Measurements from ENCODE around the gene FGD2.

FGD2 gene

DNA sequence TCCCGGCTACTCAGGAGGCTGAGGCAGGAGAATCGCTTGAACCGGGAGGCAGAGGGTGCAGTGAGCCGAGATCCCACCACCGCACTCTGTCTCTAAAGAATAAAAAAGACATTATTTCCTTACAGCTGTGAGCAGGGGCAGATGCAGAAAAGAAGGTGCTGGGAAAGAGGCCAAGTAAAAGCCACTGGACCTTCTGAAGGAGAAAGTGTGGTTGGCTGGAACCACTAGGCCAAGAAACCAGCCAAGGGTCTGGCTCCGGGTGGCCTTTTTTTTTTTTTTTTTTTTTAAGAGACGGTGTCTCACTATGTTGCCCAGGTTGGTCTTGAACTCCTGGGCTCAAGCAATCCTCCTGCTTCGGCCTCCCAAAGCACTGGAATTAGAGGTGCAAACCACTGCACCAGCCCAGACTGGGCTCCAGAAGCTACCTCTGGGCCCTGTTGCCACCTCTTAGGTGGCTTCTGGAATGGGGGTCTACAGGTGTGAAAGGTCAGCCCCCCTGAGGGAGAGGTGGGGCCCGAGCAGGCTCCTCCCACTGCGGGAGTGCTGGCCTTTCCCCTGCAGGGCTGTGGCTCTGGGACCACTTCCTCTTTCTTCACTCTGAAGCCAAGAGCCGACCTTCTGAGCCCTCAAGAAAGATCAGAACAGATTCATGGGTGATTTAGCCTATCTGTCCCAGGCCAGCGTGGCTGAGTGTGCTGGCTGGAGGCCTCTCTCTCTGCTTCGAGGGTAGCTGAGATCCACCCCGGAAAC is at the start of gene FGD2:
TSS of gene FGD2 (plus strand) at position 595 of the 750 bp plus-strand sequence. CDS start 163 bp downstream, outside the sequence.
- DNase-seq (ENCODE audit: low spot score) = no peak

DNA sequence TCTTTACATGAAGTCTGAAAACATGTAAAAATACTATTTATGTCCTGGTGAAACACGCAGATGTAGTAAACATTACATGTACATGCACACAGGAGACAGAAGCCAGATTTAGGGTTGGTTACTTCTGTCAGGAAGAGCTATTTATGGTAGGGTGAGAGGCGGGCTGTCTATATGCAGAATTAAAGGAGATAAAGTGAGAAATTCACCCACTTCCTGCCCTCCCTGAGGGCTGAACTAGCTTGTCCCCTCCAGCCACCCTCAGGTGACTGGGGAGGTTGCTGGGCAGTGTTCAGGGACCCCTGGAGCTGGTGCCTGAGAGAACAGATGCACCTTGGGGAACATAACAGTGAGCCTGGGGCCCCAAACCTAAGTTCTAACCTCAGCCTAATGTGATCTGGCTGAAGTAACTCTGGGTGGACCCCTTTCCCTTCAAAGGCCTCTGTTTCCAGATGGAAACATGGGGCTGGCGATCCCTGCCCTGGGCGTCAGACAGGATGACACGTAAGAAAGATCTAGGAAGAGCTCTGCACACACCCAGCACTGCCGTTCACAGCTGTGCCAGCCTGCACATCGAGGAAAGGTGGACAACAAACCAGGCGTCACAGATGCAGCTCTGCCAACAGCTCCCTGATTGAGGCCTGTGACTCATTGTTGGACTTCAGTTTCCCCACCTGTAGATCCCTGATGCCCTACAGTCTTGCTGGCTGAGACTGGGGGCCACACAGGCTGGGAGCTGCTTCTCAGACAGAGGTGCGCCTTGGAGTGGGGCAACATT is 49.6 kb upstream of the FGD2 start:
- peak; percentile 38 for DNase-seq (ENCODE audit: low spot score)

- DNase-seq (ENCODE audit: low spot score) = no peak
Observed at GRCh38 chr6:36956446-36956820, 49.0 kb upstream of the FGD2 start.

DNA sequence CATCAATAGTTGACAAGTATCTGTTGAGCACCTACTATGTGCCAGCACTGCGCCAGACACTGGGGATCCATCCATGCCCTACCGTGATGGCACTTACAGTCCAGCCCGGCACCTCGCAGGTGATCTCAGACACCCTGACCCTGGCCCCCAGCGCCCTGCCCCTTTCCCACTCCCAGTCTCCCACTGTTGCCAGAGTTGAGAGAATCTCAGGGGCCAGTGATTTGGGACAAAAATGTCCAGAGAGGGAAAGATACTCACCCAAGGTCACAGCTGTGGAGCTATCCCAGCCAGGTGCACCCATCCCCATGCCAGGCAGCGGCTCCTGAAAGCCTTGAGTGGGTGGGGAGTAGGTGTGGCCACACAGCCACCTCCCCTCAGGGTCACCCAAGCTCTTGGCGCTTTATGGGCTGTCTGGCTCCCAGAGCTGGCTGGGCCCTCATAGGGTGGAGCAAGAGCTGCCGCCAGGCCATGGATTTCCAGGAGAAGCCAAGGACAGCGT is 47.6 kb upstream of the FGD2 start:
- no peak for DNase-seq (ENCODE audit: low spot score)

GRCh38 chr6:36958775-36959554 is 46.5 kb upstream of the FGD2 start:
- no peak for DNase-seq (ENCODE audit: low spot score)

GRCh38 chr6:36959555-36960250 is 45.8 kb upstream of the FGD2 start:
- no peak for DNase-seq (ENCODE audit: low spot score)

DNA sequence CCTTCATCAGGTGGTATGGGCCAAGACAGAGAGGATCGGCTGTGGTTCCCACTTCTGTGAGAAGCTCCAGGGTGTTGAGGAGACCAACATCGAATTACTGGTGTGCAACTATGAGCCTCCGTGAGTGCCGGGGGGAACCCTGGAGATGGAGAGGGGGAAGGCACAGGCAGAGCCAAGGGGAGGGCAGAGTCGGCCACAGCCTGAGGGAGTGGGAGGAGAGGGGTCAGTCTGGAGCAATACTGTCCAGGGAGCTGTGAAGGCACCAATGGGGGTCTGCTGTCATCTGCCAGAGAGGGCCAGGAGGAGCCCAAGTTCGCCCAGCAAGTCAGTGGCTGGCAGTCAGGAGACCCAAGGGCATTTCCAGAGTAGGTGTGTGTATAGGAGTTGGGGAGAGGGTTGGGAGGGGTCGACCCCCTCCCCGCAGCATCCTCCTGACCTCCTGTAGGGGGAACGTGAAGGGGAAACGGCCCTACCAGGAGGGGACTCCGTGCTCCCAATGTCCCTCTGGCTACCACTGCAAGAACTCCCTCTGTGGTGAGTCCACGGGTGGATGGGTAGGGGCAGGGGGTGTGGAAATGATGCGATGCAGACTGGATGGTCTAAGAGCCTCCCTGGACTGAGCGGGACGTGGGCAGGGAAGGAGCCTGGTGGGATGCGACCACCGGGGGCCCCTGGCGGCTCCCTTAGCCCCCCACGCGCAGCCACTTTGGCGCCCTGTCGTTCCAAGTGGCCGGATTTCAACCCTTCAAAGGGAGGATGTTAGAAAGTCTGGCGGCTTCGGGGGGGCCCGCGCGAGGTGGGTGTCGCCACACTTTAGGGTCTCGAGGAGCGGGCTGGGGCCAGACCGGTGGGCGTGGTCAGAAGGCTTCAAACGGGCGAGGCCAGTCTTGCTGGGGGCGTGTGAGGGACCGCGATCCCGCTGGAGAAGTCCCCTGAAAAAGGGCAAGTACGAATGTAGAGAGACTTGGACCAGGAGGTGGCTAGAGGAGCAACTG is 43.7 kb upstream of the FGD2 start:
- no peak for DNase-seq (ENCODE audit: low spot score)

DNA sequence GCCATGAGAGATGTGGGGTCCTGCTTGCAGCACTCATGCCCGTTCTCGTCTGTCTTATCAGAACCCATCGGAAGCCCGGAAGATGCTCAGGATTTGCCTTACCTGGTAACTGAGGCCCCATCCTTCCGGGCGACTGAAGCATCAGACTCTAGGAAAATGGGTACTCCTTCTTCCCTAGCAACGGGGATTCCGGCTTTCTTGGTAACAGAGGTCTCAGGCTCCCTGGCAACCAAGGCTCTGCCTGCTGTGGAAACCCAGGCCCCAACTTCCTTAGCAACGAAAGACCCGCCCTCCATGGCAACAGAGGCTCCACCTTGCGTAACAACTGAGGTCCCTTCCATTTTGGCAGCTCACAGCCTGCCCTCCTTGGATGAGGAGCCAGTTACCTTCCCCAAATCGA is 42.6 kb upstream of the FGD2 start:
- peak; percentile 34 for DNase-seq (ENCODE audit: low spot score)

- DNase-seq (ENCODE audit: low spot score) = no peak
Observed at GRCh38 chr6:36963451-36964290, 41.8 kb upstream of the FGD2 start.

GRCh38 chr6:36964349-36964748 is 41.1 kb upstream of the FGD2 start:
- DNase-seq (ENCODE audit: low spot score) = no peak

DNA sequence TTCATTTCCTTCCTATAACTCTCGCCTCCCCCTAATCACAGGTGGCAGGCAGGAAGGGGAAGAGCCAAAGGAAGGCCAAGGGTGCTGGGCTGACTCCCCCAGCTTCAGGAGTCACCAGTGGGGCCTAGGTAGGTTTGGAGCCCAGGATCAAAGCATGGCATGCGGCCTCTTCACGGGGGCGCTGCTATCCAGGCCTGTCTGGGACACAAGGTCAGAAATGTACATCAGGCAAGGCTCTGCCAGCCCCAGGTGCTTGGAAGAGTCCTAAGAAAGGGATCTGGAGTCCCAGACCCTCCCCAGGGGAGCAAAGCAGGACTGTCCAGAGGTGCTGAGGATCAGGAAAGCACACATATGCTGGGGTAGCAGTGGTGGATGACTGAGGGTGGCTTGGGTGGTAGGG is 40.5 kb upstream of the FGD2 start:
- DNase-seq (ENCODE audit: low spot score) = no peak

GRCh38 chr6:36967301-36967700 is 38.2 kb upstream of the FGD2 start:
- DNase-seq (ENCODE audit: low spot score) = no peak

DNA sequence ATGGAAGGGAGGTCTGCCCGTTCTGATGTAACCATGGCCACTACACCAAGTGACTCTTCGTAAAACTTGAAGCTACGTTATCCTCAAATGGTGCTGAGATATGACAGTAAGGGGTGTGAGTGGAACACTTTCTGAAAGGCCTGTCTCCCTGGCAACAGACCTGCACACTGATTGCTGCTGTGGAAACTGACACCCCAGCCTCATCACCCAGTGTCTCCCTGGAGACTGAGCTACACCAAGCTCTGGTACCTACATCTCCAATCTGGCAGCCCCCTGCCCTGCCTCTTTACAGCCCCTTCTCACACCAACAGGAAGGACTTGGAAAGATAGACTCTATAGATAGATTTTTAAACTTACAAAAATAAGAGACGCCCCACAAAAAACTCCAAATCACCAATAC is 37.7 kb upstream of the FGD2 start:
- no peak for DNase-seq (ENCODE audit: low spot score)

GRCh38 chr6:36968266-36968977 is 37.0 kb upstream of the FGD2 start:
- DNase-seq (ENCODE audit: low spot score) = no peak

GRCh38 chr6:36969240-36969691 is 36.2 kb upstream of the FGD2 start:
- DNase-seq (ENCODE audit: low spot score) = no peak

DNA sequence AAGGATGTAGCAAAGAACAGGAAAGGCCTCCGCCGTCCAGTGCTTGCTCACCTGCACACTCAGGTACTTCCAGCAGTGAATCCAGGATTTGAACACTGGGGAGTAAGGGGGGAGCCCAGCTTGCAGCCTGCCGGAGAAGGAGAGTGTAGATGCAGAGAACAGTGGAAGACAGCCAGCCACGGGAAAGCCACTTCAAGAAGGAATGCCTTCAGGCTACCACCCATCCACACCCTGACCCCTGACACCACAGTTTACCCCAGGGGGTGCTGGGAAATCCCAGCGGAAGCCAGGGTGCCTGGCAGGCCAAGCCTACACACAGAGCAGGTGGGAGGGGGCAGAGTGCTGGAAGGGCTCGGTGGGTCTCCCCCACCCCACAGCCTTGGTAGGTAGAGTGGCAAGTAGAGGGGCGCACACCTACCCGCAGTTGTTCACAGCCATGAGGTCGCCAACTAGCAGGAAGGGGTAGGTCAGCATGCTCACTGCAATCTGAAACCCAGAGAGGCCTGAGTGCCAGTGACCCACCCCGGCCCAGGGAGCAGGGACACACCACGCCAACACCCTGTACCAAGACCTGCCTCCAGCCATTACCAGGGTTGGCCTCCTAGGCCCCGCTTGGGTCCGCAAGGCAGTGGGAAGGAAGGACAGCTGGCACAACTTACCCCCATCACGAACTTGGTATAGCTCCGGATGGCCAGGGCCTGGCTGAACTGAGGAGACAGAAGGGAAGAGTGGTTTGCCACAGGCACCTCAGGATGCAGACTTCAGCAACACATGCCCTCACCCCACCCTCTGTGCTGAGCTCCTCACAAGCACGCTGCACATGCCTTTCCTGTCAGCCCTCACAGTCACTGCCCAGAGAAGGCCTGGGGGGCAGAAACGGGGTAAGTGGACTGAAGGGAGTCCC is 35.2 kb upstream of the FGD2 start:
- DNase-seq (ENCODE audit: low spot score) = no peak

- DNase-seq (ENCODE audit: low spot score) = no peak
Observed at GRCh38 chr6:36970892-36971842, 34.3 kb upstream of the FGD2 start.

Data from AG08395 (cell line).